Endothelial cell of umbilical vein (primary cell): ENCODE measurements around the gene RAB25. TPM values are rescaled to one million over a fixed set of nuclear protein-coding genes. Genes with fewer than 3 reads are reported as not detected.

ENCODE experiments used
- BruUV-seq: library from RNA; stranded (reverse); fragments of 400-500 nt; replicated peaks from 2 replicates; lab custom pipeline; 2021; lab: Mats Ljungman, UMichigan
- CTCF ChIA-PET: fragments of 300-600, 350-600 bp; sonication (Branson Sonifier 250); formaldehyde crosslinking; loops from one replicate; lab custom pipeline; 2021; ENCODE audit warnings: antibody characterized with exemption, inconsistent platforms; lab: Charles Lee
- POLR2A ChIA-PET: fragments of 300-600, 350-600 bp; sonication (Branson Sonifier 250); formaldehyde crosslinking; loops from one replicate; lab custom pipeline; 2021; ENCODE audit warnings: antibody characterized with exemption, inconsistent platforms; lab: Charles Lee
- DNase-seq: peaks from one replicate; pipeline ENCODE4 v3.0.0-alpha.2; 2011; ENCODE audit warnings: low read depth, low spot score
- FAIRE-seq: peaks from 2 replicates; lab custom pipeline; 2011; peaks lifted over from hg19 to GRCh38; lab: Jason Lieb, UNC
- H2AFZ ChIP-seq: 2 replicates; pipeline ENCODE4 v1.6.0; 2012; ENCODE audit warnings: low read depth, low read length, control low read depth, inconsistent platforms
- H3K27ac ChIP-seq: 2 replicates; pipeline ENCODE4 v1.5.1; 2011; ENCODE audit warnings: low read depth, mild to moderate bottlenecking, control low read depth, low read length, moderate library complexity; ENCODE audit not compliant: insufficient read depth
- H3K27me3 ChIP-seq, 2 experiments: 2 replicates each; pipeline versions ENCODE4 v1.6.0 to v1.6.1; 2011; ENCODE audit warnings: low read length in 2 of 2, mixed read lengths in 1 of 2; ENCODE audit not compliant: control insufficient read depth in 2 of 2, insufficient read depth in 2 of 2
- H3K36me3 ChIP-seq, 2 experiments: 2 replicates in 1 of 2; 3 replicates in 1 of 2; pipeline ENCODE4 v1.5.1; 2011; ENCODE audit warnings: low read length in 2 of 2, mild to moderate bottlenecking in 1 of 2, moderate library complexity in 1 of 2; ENCODE audit not compliant: control insufficient read depth in 2 of 2, insufficient read depth in 2 of 2; ENCODE audit errors: extremely low read depth in 1 of 2
- H3K4me1 ChIP-seq: 3 replicates; pipeline ENCODE4 v1.5.1; 2011; ENCODE audit warnings: mild to moderate bottlenecking, low read length; ENCODE audit not compliant: control insufficient read depth, insufficient read depth; ENCODE audit errors: extremely low read depth
- H3K4me2 ChIP-seq: 2 replicates; pipeline ENCODE4 v1.6.1; 2011; ENCODE audit warnings: low read length, control low read depth, mixed read lengths; ENCODE audit not compliant: insufficient read depth
- H3K4me3 ChIP-seq, 3 experiments: fragments of 200-600 bp in 1 of 3; sonication (generic), shearing (Covaris generic) in 1 of 3; replicated peaks in 1 of 3; 2 replicates each; pipeline ENCODE4 v1.5.1; 2011 to 2016; ENCODE audit warnings: control low read depth in 3 of 3, low read length in 3 of 3, mild to moderate bottlenecking in 2 of 3, inconsistent platforms in 1 of 3, low read depth in 1 of 3, moderate library complexity in 1 of 3; ENCODE audit not compliant: insufficient read depth in 1 of 3
- H3K79me2 ChIP-seq: 2 replicates; pipeline ENCODE4 v1.6.0; 2012; ENCODE audit warnings: low read length, inconsistent platforms; ENCODE audit not compliant: control insufficient read depth, insufficient read depth
- H3K9ac ChIP-seq: replicated peaks from 2 replicates; pipeline ENCODE3; 2011; ENCODE audit warnings: low read length, control low read depth; ENCODE audit not compliant: insufficient read depth; ENCODE audit errors: extremely low read depth
- H3K9me1 ChIP-seq: replicated peaks from 3 replicates; pipeline ENCODE4 v1.6.0; 2011; ENCODE audit warnings: mild to moderate bottlenecking, low read length; ENCODE audit not compliant: control insufficient read depth, insufficient read depth; ENCODE audit errors: extremely low read depth
- H3K9me3 ChIP-seq: replicated peaks from 2 replicates; pipeline ENCODE4 v1.5.1; 2012; ENCODE audit warnings: low read length, inconsistent platforms; ENCODE audit not compliant: control insufficient read depth, insufficient read depth
- H4K20me1 ChIP-seq: replicated peaks from 2 replicates; pipeline ENCODE3; 2011; ENCODE audit warnings: mild to moderate bottlenecking, low read length; ENCODE audit not compliant: control insufficient read depth, insufficient read depth; ENCODE audit errors: extremely low read depth
- POLR2A ChIP-seq: IDR thresholded peaks from 2 replicates; pipeline ENCODE4 v1.6.1; 2012; ENCODE audit warnings: low read depth, mild to moderate bottlenecking, control low read depth, low read length
- POLR2AphosphoS5 ChIP-seq: IDR thresholded peaks from 2 replicates; pipeline ENCODE4 v1.6.1; 2012; ENCODE audit warnings: low read depth, mild to moderate bottlenecking, control low read depth, low read length, moderate library complexity; ENCODE audit not compliant: insufficient read depth
- dilution Hi-C: fragments of 300-500 bp; cut with MboI; formaldehyde crosslinking; loops from one replicate; pipeline ENCODE4 v1.15.0; 2019; ENCODE audit warnings: low sequenced_read_pairs; ENCODE audit not compliant: extremely low pct_ligation_motif_present
- intact Hi-C: fragments of 100-400 bp; cut with micrococcal nuclease; formaldehyde crosslinking; loops from one replicate; pipeline ENCODE4 v1.10.0; 2022
- polyA plus RNA-seq, 4 experiments: library from polyadenylated mRNA; depleted of rRNA in 3 of 4; stranded (reverse) in 3 of 4; unstranded in 1 of 4; fragments of >200 nt; gene quantifications; 2 replicates each; pipeline versions ENCODE4 v1.2.1 to v1.2.3, GENCODE V29; 2011 to 2012; ENCODE audit warnings: missing spikeins in 1 of 4
- total RNA-seq: library from RNA; stranded (reverse); gene quantifications from 2 replicates; pipeline ENCODE4 v1.2.3, GENCODE V29; 2021
- TF ChIP-seq, protein P1 (sequence below), 2 donors: IDR thresholded peaks; 1 replicate in 1 of 2; 2 replicates in 1 of 2; pipeline ENCODE4 v1.5.1; 2011; ENCODE audit warnings: low read length in 2 of 2, mild to moderate bottlenecking in 2 of 2, moderate library complexity in 2 of 2, control low read depth in 1 of 2, inconsistent platforms in 1 of 2, low read depth in 1 of 2; ENCODE audit not compliant: insufficient read depth in 1 of 2; ENCODE audit errors: extremely low read depth in 1 of 2
- TF ChIP-seq, protein P2 (sequence below): IDR thresholded peaks from 2 replicates; pipeline ENCODE4 v1.6.1; 2011; ENCODE audit not compliant: insufficient read depth, insufficient read length

Gene RAB25
- total and polyA plus RNA-seq, 2 donors (not counting 3 experiments of a cell fraction or from before 2014, with no cell fraction given): not detected

DNA sequence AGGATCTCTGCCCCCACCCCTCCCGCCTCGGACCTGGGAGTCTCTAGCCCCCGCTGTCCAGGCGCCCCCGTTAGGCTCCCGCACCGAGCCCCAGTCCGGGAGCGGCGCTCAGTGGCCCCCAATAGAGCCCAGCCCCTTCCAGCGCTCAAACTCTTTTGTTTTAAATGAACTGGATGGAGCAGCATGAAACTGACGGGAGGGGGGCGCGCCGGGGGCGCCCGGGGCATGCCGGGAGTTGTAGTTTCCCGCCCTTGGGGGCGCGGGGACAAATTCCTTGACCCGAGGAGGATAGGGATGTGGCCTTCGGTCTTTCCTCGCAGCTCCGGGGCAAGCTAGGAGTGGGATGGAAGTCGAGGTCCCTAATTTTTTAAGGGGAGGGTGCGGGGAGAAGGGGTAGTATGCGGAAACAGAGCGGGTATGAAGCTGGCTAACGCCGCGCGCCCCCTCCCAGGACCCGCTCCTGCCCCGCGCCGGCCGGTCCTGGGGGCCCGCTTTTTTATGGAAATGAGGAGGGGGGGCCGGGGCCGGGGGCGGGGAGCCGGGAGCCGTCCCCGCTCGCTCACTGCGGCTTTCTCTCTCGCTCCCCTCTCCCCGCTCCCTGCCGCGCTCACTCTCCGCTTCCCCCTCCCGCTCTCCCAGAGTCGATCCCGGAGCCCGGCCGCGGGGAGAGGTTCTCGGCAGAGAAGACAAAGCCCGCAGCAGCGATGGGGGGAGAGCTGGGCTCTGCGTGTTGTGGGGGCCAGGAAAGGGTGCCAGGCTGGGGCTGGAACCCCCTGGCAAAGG, 21.5 kb downstream of the RAB25 start, which contains the start of gene MEX3A:
Gene MEX3A (minus strand): TSS at position 157 of the 783 bp plus-strand sequence. CDS start 467 bp downstream, outside the sequence.
- DNase-seq (peak; percentile 87), FAIRE-seq (peak; percentile 48)
- Histone ChIP-seq H3K9me3 (no peaks in the 10 kb centered on the region), H3K4me1 (peaks cover 30% of the 10 kb centered on the region), H3K4me2 (peak within 1 kb of the TSS; percentile 76), H3K9ac (peak within 1 kb of the TSS; percentile 70), H3K4me3 (peak within 1 kb of the TSS; percentile 88 to 97 (median 91)), H3K9me1 (no peaks in the 10 kb centered on the region), H3K79me2 (peaks cover 36% of the 10 kb centered on the region), H3K27me3 (no peaks in the 10 kb centered on the region), H4K20me1 (no peaks in the 10 kb centered on the region), H3K27ac (peak within 1 kb of the TSS; percentile 52), H2AFZ (peak within 1 kb of the TSS; percentile 81), H3K36me3 (peaks cover 1 to 5% of the 10 kb centered on the region in 2 experiments)
- intact Hi-C loops (loop anchor here (1.0 to 10.0 kb wide), 2 partner anchors 28 to 252 kb away; partner anchors contain the start of genes CCT3, LAMTOR2 and TSACC), dilution Hi-C loops (no loop called here)
- CTCF ChIA-PET: interaction anchor here (0.7 to 2.7 kb wide), 8 partner anchors 15 to 145 kb away, joined by 3 to 11 read pairs (median 4); partner anchors contain the start of gene UBQLN4
- no TSS peak for BruUV-seq
- TF ChIP-seq POLR2A: peak; percentile 67
- peak; percentile 50 for TF ChIP-seq POLR2AphosphoS5
- TF ChIP-seq, protein P1, sequence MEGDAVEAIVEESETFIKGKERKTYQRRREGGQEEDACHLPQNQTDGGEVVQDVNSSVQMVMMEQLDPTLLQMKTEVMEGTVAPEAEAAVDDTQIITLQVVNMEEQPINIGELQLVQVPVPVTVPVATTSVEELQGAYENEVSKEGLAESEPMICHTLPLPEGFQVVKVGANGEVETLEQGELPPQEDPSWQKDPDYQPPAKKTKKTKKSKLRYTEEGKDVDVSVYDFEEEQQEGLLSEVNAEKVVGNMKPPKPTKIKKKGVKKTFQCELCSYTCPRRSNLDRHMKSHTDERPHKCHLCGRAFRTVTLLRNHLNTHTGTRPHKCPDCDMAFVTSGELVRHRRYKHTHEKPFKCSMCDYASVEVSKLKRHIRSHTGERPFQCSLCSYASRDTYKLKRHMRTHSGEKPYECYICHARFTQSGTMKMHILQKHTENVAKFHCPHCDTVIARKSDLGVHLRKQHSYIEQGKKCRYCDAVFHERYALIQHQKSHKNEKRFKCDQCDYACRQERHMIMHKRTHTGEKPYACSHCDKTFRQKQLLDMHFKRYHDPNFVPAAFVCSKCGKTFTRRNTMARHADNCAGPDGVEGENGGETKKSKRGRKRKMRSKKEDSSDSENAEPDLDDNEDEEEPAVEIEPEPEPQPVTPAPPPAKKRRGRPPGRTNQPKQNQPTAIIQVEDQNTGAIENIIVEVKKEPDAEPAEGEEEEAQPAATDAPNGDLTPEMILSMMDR (IDR thresholded peaks at IDR 0.05; ENCODE audit: extremely low read depth in 1 of 2, insufficient read depth in 1 of 2, low read depth in 1 of 2, low read length in 2 of 2): no peak
- TF ChIP-seq, protein P2, sequence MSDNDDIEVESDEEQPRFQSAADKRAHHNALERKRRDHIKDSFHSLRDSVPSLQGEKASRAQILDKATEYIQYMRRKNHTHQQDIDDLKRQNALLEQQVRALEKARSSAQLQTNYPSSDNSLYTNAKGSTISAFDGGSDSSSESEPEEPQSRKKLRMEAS: peak; percentile 49
- POLR2A ChIA-PET: no interaction called here
